ENCODE results near the gene CSNK2A1. TPM values are rescaled to one million over a fixed set of nuclear protein-coding genes. Genes with fewer than 3 reads are reported as not detected.

Gene CSNK2A1
- total RNA-seq, 1 experiment from 2014 or later = 229 TPM

DNA sequence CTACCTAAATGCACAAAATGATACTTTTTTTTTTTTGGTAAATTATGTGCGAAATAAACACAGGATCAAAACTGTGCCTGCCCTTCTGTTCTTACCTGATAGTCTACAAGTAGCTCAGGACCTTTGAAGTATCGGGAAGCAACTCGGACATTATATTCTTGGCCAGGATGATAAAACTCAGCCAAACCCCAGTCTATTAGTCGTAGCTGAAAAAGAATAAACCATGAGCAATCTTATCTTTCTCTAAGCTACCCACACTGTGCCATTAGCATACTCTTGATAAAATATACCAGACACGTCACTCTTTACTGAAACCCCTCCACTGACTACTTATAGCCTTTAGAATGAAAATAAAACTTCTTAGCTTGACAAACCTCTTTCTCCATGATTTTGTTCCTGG is 51.4 kb downstream of the CSNK2A1 start:
- no peak for DNase-seq
- Mint-ChIP-seq H3K9me3 (no peaks in the 10 kb centered on the region), H3K27ac (no peak overlapping the region; a peak in 1 of 7 replicates), H3K36me3 (ENCODE audit: insufficient read depth in 1 of 3, low read depth in 3 of 3) (peaks cover 50 to 82% (median 80%) of the 10 kb centered on the region in 3 experiments; a peak in 6 of 7 replicates), H3K27me3 (ENCODE audit: low read depth) (no peaks in the 10 kb centered on the region), H3K4me1 (no peaks in the 10 kb centered on the region), H3K4me3 (no peak overlapping the region)
- no peak overlapping the region for H3K4me2 ChIP-seq (ENCODE audit: insufficient read depth, insufficient read length, low read length)
- no peaks in the 10 kb centered on the region for H3K27me3 ChIP-seq (ENCODE audit: insufficient read depth, low read length)
- no peak overlapping the region for H3K27ac ChIP-seq (ENCODE audit: insufficient read length, low read depth, low read length)
- no peak overlapping the region for H2BK120ac ChIP-seq (ENCODE audit: low read depth, low read length, poor library complexity, severe bottlenecking)
- no peak overlapping the region for H3T11ph ChIP-seq (ENCODE audit: low read length)
- TF ChIP-seq, protein P1, sequence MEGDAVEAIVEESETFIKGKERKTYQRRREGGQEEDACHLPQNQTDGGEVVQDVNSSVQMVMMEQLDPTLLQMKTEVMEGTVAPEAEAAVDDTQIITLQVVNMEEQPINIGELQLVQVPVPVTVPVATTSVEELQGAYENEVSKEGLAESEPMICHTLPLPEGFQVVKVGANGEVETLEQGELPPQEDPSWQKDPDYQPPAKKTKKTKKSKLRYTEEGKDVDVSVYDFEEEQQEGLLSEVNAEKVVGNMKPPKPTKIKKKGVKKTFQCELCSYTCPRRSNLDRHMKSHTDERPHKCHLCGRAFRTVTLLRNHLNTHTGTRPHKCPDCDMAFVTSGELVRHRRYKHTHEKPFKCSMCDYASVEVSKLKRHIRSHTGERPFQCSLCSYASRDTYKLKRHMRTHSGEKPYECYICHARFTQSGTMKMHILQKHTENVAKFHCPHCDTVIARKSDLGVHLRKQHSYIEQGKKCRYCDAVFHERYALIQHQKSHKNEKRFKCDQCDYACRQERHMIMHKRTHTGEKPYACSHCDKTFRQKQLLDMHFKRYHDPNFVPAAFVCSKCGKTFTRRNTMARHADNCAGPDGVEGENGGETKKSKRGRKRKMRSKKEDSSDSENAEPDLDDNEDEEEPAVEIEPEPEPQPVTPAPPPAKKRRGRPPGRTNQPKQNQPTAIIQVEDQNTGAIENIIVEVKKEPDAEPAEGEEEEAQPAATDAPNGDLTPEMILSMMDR (conservative IDR thresholded peaks at IDR 0.05) = no peak
- no peak overlapping the region for H3K56ac ChIP-seq (ENCODE audit: insufficient read length, low read depth, low read length)
- H2AK5ac ChIP-seq (ENCODE audit: insufficient read length, low read length) = no peak overlapping the region
- no peak overlapping the region for H2BK12ac ChIP-seq (ENCODE audit: insufficient read length, low read depth, low read length)
- H3K14ac ChIP-seq (ENCODE audit: insufficient read depth, low read length) = no peak overlapping the region
- H2BK20ac ChIP-seq (ENCODE audit: low read depth, low read length, poor library complexity, severe bottlenecking) = no peak overlapping the region
- no peak overlapping the region for H4K5ac ChIP-seq (ENCODE audit: insufficient read length, low read depth, low read length)
- no peak overlapping the region for H2BK15ac ChIP-seq (ENCODE audit: low read depth, low read length)
- H3K9me3 ChIP-seq (ENCODE audit: control insufficient read depth, low read depth, low read length) = no peaks in the 10 kb centered on the region
- H2BK5ac ChIP-seq (ENCODE audit: insufficient read length, low read length) = no peak overlapping the region
- H3K4me1 ChIP-seq (ENCODE audit: insufficient read depth, low read length) = no peaks in the 10 kb centered on the region
- H2AFZ ChIP-seq (ENCODE audit: low read length) = no peak overlapping the region
- H4K8ac ChIP-seq (replicated peaks; ENCODE audit: insufficient read length, low read depth, low read length) = no peak overlapping the region
- WGBS (ENCODE audit: extremely low coverage, insufficient read length, low lambda C conversion rate) = no CpG with 5 or more reads among the region's 5 CpGs
- H3K18ac ChIP-seq (ENCODE audit: insufficient read length, low read depth, low read length) = no peak overlapping the region
- H3K79me1 ChIP-seq (ENCODE audit: insufficient read depth, low read depth, low read length, poor library complexity, severe bottlenecking) = no peaks in the 10 kb centered on the region
- no peak overlapping the region for H3K4ac ChIP-seq (ENCODE audit: low read depth, low read length)
- H3K9ac ChIP-seq (ENCODE audit: extremely low read depth, insufficient read length, low read length) = no peak overlapping the region
- no peak overlapping the region for H3K23ac ChIP-seq (ENCODE audit: insufficient read length, low read depth, low read length)
- H3K23me2 ChIP-seq (ENCODE audit: insufficient read length, low read depth, low read length, poor library complexity, severe bottlenecking) = no peaks in the 10 kb centered on the region
- no peaks in the 10 kb centered on the region for H3K79me2 ChIP-seq (ENCODE audit: insufficient read depth, low read length)
- no peaks in the 10 kb centered on the region for H4K20me1 ChIP-seq (ENCODE audit: control insufficient read depth, insufficient read depth, insufficient read length)
- no peak overlapping the region for H4K91ac ChIP-seq (ENCODE audit: insufficient read length, low read depth, low read length)
